ENCODE measurements around the gene ARHGAP44. TPM values are rescaled to one million over a fixed set of nuclear protein-coding genes. Genes with fewer than 3 reads are reported as not detected.

ARHGAP44 gene
- total RNA-seq, 4 donors from 2014 or later: 1.4 to 6.2 (median 2.1) TPM

DNA sequence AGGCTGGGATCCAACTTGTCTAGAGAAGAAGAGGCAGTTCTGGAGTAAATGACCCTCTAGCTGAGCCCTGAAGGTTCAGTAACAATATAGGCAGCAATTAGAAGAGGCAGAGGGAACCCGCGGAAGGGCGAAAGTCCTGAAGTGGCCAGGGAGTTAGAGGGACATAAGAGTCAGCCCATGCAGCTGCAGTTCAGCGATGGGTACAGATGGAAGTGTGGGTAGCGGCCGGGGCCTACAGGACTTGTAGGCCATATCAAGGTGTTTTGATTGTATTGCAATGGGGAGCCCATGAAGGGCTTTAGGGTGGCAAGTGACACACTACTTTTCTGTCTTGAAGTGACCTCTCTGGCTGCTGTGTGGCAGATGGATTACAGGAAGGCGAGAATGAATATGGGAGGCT, 225.5 kb downstream of the ARHGAP44 start:
- H3K9me3 ChIP-seq: no peaks in the 10 kb centered on the region
- intact Hi-C loops (cut with DNase I; ENCODE audit: low total_unique reads): loop anchor here (5.0 to 10.0 kb wide), 3 partner anchors 990 to 1288 kb away; partner anchors contain the start of genes HS3ST3B1, MAP2K4 and ZNF18
- H3K27ac ChIP-seq: no peak overlapping the region
- H3K36me3 ChIP-seq: peaks cover 12 to 69% of the 10 kb centered on the region in 2 donors
- H3K4me3 ChIP-seq: no peak overlapping the region
- TF ChIP-seq POLR2A (IDR thresholded peaks at IDR 0.05): no peak
- TF ChIP-seq CTCF (IDR thresholded peaks at IDR 0.05 in 4 of 5, conservative IDR thresholded peaks at IDR 0.05 in 1 of 5): no peak
- no peaks in the 10 kb centered on the region for H3K27me3 ChIP-seq
- no peak for DNase-seq
- no peak for ATAC-seq
- in situ Hi-C loops (cut with MboI; ENCODE audit: low sequenced_read_pairs in 4 of 4): loop anchor here in 2 of 4 donors (25.0 kb wide), 2 partner anchors 478 to 1002 kb away; partner anchors contain the start of gene MAP2K4 (in 1 of the 2)
- peaks cover 12 to 14% of the 10 kb centered on the region in 2 donors for H3K4me1 ChIP-seq

- H3K9me3 ChIP-seq: no peaks in the 10 kb centered on the region
- ATAC-seq (peak in 1 of 2 donors; percentile 6), DNase-seq (no peak)
- H3K4me1 ChIP-seq: peaks cover 12 to 14% of the 10 kb centered on the region in 2 donors
- peak overlapping the region; percentile 73 to 87 (median 82) for H3K27ac ChIP-seq
- no peaks in the 10 kb centered on the region for H3K27me3 ChIP-seq
- peaks cover 10 to 46% of the 10 kb centered on the region in 2 donors for H3K36me3 ChIP-seq
- TF ChIP-seq POLR2A (IDR thresholded peaks at IDR 0.05) (no peak), CTCF (IDR thresholded peaks at IDR 0.05 in 4 of 5, conservative IDR thresholded peaks at IDR 0.05 in 1 of 5) (no peak)
- in situ Hi-C loops (cut with MboI; ENCODE audit: low sequenced_read_pairs in 4 of 4) (loop anchor here in 2 of 4 donors (25.0 kb wide), 2 partner anchors 480 to 1005 kb away; partner anchors contain the start of gene MAP2K4 (in 1 of the 2)), intact Hi-C loops (cut with DNase I; ENCODE audit: low total_unique reads) (loop anchor here (5.0 to 10.0 kb wide), 3 partner anchors 992 to 1285 kb away; partner anchors contain the start of genes HS3ST3B1, MAP2K4 and ZNF18)
- peak overlapping the region; percentile 75 to 94 (median 86) for H3K4me3 ChIP-seq
Measured at GRCh38 chr17:13016881-13017654, 227.8 kb downstream of the ARHGAP44 start.

- Histone ChIP-seq H3K27me3 (no peaks in the 10 kb centered on the region), H3K9me3 (no peaks in the 10 kb centered on the region), H3K4me3 (peak within 1 kb of the TSS; percentile 75 to 94 (median 86)), H3K27ac (peak within 1 kb of the TSS; percentile 78 to 87 (median 82)), H3K36me3 (peaks cover 5 to 38% of the 10 kb centered on the region in 2 donors), H3K4me1 (peaks cover 12 to 14% of the 10 kb centered on the region in 2 donors)
- intact Hi-C loops (cut with DNase I; ENCODE audit: low total_unique reads): loop anchor here (5.0 to 10.0 kb wide), 3 partner anchors 993 to 1284 kb away; partner anchors contain the start of genes HS3ST3B1, MAP2K4 and ZNF18
- in situ Hi-C loops (cut with MboI; ENCODE audit: low sequenced_read_pairs in 4 of 4): loop anchor here in 2 of 4 donors (25.0 kb wide), 2 partner anchors 481 to 1006 kb away; partner anchors contain the start of gene MAP2K4 (in 1 of the 2)
- ATAC-seq: peak; percentile 99 to 100
- TF ChIP-seq POLR2A (IDR thresholded peaks at IDR 0.05) (peak; percentile 54 to 61), CTCF (IDR thresholded peaks at IDR 0.05 in 4 of 5, conservative IDR thresholded peaks at IDR 0.05 in 1 of 5) (peak in 4 of 5 experiments; percentile 7 to 26 (median 20))
- DNase-seq: peak; percentile 96 to 97
Measured at GRCh38 chr17:13017655-13018459, 228.6 kb downstream of the ARHGAP44 start, which contains the start of gene ELAC2. ELAC2 (minus strand) TSS chr17:13018027; CDS start chr17:13017947, 80 bp downstream.

- Histone ChIP-seq H3K36me3 (no peaks in the 10 kb centered on the region), H3K4me1 (no peaks in the 10 kb centered on the region), H3K27me3 (peaks cover 0 to 3% (median 0%) of the 10 kb centered on the region in 3 donors), H3K27ac (no peak overlapping the region), H3K4me3 (no peak overlapping the region), H3K9me3 (no peaks in the 10 kb centered on the region)
- DNase-seq: no peak
- intact Hi-C loops (cut with DNase I; ENCODE audit: low total_unique reads) (no loop called here), in situ Hi-C loops (cut with MboI; ENCODE audit: low sequenced_read_pairs in 4 of 4) (loop anchor here in 2 of 4 donors (25.0 kb wide), 2 partner anchors 487 to 1012 kb away; partner anchors contain the start of gene MAP2K4 (in 1 of the 2))
- TF ChIP-seq POLR2A (IDR thresholded peaks at IDR 0.05) (no peak), CTCF (IDR thresholded peaks at IDR 0.05 in 4 of 5, conservative IDR thresholded peaks at IDR 0.05 in 1 of 5) (no peak)
- ATAC-seq: no peak
Measured at GRCh38 chr17:13024016-13024415, 234.7 kb downstream of the ARHGAP44 start.

Measured in gastrocnemius medialis (tissue), 4 donors.